Mucosa of stomach (tissue), 1 donor: ENCODE results near the gene PDLIM3.

Source experiments
- H3K27me3 ChIP-seq: one replicate; pipeline ENCODE4 v1.7.0; 2013; ENCODE audit warnings: mild to moderate bottlenecking, low read length; ENCODE audit not compliant: control insufficient read depth, insufficient read depth
- H3K36me3 ChIP-seq: one replicate; pipeline ENCODE4 v1.7.0; 2013; ENCODE audit warnings: low read length; ENCODE audit not compliant: control insufficient read depth, insufficient read depth
- H3K4me1 ChIP-seq: one replicate; pipeline ENCODE4 v1.7.0; 2013; ENCODE audit warnings: mild to moderate bottlenecking, low read length; ENCODE audit not compliant: control insufficient read depth, insufficient read depth
- H3K4me3 ChIP-seq: one replicate; pipeline ENCODE4 v1.7.0; 2013; ENCODE audit warnings: low read length
- H3K9ac ChIP-seq: one replicate; pipeline ENCODE4 v1.7.0; 2013; ENCODE audit warnings: mild to moderate bottlenecking, low read length, moderate library complexity
- H3K9me3 ChIP-seq: one replicate; pipeline ENCODE4 v1.7.0; 2013; ENCODE audit warnings: mild to moderate bottlenecking, low read length, moderate library complexity; ENCODE audit not compliant: control insufficient read depth
- donor health status: Pancreatic carcinoma.

The PDLIM3 gene

DNA sequence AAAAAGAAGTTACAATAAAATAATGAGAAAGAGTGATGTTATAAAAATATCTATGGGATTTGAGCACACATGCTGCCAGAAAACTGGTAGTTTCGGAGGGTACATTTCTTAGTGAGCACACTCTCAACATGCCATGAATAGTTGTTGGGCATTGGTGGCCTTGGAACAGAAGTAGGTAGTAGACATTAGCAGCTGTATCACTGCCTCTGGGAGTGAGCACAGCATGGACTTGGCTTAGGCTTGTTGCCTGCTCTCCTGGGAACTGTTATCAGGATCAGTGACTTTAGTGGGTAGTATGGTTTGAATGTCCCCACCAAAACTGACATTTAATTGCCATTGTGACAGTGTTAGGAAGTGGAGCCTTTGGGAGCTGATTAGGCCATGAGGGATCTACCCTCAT is 13.3 kb upstream of the PDLIM3 start:
- Histone ChIP-seq H3K4me3 (no peak overlapping the region), H3K9me3 (no peaks in the 10 kb centered on the region), H3K9ac (no peak overlapping the region), H3K4me1 (no peaks in the 10 kb centered on the region), H3K36me3 (no peaks in the 10 kb centered on the region), H3K27me3 (peaks cover 4% of the 10 kb centered on the region)

- Histone ChIP-seq H3K9me3 (no peaks in the 10 kb centered on the region), H3K4me3 (no peak overlapping the region)
These were observed 11.0 kb upstream of the PDLIM3 start for GRCh38 chr4:185546335-185546734.

DNA sequence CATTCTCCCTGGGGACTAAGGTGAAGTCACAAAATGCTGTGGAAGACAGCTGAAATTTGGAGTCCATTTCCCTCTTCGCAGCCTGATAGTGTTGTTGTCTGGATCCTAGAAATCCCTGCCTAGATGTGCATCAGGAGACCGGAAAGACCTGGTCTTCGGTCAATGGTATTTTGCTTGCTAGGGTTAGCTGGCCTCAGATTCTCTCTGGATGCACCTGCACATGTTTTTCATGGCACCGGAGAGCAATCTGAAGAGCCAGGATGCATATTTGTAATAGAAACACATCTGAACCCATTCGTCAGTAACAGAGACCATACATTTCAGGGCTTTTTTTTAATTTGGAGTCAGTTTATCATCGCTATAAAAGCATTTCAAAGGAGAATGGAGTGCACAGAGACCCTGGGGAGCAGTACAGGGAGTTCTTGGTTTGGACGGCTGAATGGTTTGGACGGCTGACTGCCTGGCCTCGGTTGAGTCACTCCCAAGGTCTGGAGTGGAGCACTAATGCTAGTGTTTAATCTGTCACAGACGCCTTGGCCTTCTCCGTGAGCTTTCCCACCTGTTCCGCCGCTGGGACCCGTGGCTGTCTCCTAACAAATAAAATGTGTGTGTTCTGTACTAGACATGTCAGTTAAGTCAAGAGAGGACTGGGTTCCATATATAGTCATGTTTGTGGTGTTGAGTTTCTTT is 7.5 kb upstream of the PDLIM3 start:
- peaks cover 35% of the 10 kb centered on the region for H3K27me3 ChIP-seq
- no peak overlapping the region for H3K9ac ChIP-seq
- H3K36me3 ChIP-seq: no peaks in the 10 kb centered on the region
- no peak overlapping the region for H3K4me3 ChIP-seq
- H3K4me1 ChIP-seq: peaks cover 3% of the 10 kb centered on the region
- no peaks in the 10 kb centered on the region for H3K9me3 ChIP-seq

More at GRCh38 chr4:185546335-185546734, 11.0 kb upstream of the PDLIM3 start:
- H3K36me3 ChIP-seq: no peaks in the 10 kb centered on the region
- no peak overlapping the region for H3K9ac ChIP-seq
- H3K4me1 ChIP-seq: peaks cover 3% of the 10 kb centered on the region
- H3K27me3 ChIP-seq: peaks cover 16% of the 10 kb centered on the region

DNA sequence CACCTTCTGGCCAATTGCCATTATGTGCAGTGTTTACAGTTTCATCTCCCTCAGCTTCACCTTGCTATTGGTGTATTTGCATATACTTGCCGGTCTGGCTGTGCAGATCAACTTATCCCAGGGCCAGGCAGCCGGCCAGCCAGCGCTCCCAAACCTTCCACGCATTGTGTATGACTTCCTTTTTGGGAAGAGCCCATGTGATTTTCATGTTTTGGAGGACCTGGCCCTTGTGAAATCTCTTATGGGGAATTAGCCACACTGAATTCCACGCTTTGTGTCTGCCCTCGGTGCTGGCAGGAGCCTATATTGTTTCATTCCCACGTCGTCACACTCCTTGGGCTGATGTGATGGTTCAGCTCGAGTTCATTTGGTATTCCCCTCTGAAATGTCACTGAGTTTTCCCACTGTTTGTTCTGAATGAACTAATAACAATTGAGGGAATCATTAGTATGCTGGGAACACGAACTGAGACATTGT is 6.0 kb upstream of the PDLIM3 start:
- Histone ChIP-seq H3K9ac (no peak overlapping the region), H3K4me1 (peaks cover 3% of the 10 kb centered on the region), H3K36me3 (no peaks in the 10 kb centered on the region), H3K27me3 (peaks cover 44% of the 10 kb centered on the region), H3K9me3 (no peaks in the 10 kb centered on the region), H3K4me3 (no peak overlapping the region)

GRCh38 chr4:185540487-185541120 is 5.3 kb upstream of the PDLIM3 start:
- Histone ChIP-seq H3K9ac (no peak overlapping the region), H3K4me1 (peaks cover 3% of the 10 kb centered on the region), H3K4me3 (no peak overlapping the region), H3K36me3 (no peaks in the 10 kb centered on the region), H3K9me3 (no peaks in the 10 kb centered on the region), H3K27me3 (peaks cover 50% of the 10 kb centered on the region)

- Histone ChIP-seq H3K4me1 (peaks cover 3% of the 10 kb centered on the region), H3K27me3 (peaks cover 53% of the 10 kb centered on the region), H3K9ac (no peak overlapping the region), H3K4me3 (no peak overlapping the region), H3K9me3 (no peaks in the 10 kb centered on the region), H3K36me3 (no peaks in the 10 kb centered on the region)
These were observed 4.7 kb upstream of the PDLIM3 start for GRCh38 chr4:185540040-185540439.

- no peak overlapping the region for H3K9ac ChIP-seq
- no peaks in the 10 kb centered on the region for H3K9me3 ChIP-seq
- H3K4me3 ChIP-seq: no peak overlapping the region
- peaks cover 3% of the 10 kb centered on the region for H3K4me1 ChIP-seq
- H3K36me3 ChIP-seq: no peaks in the 10 kb centered on the region
- H3K27me3 ChIP-seq: peaks cover 57% of the 10 kb centered on the region
These were observed 3.5 kb upstream of the PDLIM3 start for GRCh38 chr4:185538806-185539205.

GRCh38 chr4:185536411-185536709 is 1.1 kb upstream of the PDLIM3 start:
- peaks cover 56% of the 10 kb centered on the region for H3K27me3 ChIP-seq
- H3K9me3 ChIP-seq: no peaks in the 10 kb centered on the region
- no peak overlapping the region for H3K4me3 ChIP-seq
- H3K9ac ChIP-seq: no peak overlapping the region
- no peaks in the 10 kb centered on the region for H3K36me3 ChIP-seq
- H3K4me1 ChIP-seq: peaks cover under 1% of the 10 kb centered on the region

DNA sequence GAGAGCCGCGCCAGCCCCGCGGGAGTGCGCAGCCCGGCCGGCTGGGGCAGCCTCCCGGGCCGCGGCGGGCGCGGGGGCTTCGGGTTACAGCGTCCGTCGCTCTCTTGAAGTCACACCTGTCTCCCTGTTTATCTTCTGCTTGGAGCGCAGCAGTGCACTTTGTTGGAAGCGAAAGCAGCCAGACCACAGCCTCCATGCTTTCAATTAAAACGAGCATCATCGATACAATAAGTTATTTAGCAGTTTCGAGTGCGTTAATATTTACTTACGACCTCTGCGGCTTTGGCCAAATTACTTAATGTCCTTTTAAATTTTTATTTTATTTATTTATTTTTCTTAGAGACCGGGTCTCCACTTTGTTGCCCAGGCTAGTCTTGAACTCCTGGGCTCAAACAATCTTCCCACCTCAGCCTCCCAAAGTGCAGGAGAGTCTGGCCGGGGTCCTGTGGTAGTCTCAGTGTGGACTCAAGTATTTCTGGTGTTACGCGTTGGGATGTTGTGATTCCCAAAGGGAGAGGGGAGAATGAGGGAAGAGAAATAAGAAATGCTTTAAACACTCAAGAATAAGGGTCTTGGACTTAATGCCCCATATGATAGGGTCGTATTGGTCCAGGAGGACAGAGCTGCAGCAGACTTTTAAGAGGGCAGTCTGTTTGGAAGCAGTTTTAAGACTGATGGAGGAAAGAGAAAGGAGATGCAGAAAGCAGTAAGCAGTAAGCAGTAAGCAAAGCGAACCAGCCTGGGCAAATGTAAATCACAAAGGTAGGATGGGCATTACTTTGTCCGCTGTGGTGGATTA is 504 bp upstream of the PDLIM3 start:
- Histone ChIP-seq H3K9ac (no peak overlapping the region), H3K27me3 (peaks cover 50% of the 10 kb centered on the region), H3K4me3 (no peak overlapping the region), H3K36me3 (no peaks in the 10 kb centered on the region), H3K9me3 (no peaks in the 10 kb centered on the region), H3K4me1 (no peaks in the 10 kb centered on the region)

GRCh38 chr4:185534511-185534865 is 819 bp downstream of the PDLIM3 start:
- Histone ChIP-seq H3K4me3 (peak overlapping the region; percentile 33), H3K9ac (peak overlapping the region; percentile 73), H3K36me3 (no peaks in the 10 kb centered on the region), H3K27me3 (peaks cover 45% of the 10 kb centered on the region), H3K9me3 (no peaks in the 10 kb centered on the region), H3K4me1 (no peaks in the 10 kb centered on the region)

DNA sequence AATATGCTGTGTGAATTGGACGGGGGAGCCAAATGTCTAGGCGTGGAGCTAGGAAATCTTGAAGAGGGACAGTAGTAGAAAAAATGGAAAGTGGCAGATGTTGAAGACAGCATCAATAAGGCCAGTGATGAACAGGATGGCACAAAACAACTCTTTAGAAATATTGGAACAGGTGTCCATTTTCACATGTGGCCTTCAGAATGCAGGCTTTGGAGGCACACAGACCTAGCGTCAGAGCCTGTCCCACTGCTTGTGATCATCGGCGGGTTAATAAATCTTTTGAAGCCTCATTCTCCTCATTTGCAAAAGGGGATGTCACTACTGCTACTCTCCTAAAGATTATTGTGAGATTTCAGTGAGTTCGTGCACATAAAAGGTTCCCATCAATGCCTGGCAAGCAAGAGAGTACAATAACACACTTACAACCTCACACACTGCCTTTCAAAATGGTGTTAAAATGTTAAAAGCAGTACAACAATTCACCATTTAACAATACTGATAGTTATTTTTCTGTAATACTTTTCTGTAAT is 2.4 kb downstream of the PDLIM3 start:
- Histone ChIP-seq H3K4me1 (no peaks in the 10 kb centered on the region), H3K9ac (no peak overlapping the region), H3K27me3 (peaks cover 38% of the 10 kb centered on the region), H3K4me3 (no peak overlapping the region), H3K36me3 (no peaks in the 10 kb centered on the region), H3K9me3 (no peaks in the 10 kb centered on the region)

GRCh38 chr4:185532293-185532692 is 3.0 kb downstream of the PDLIM3 start:
- no peaks in the 10 kb centered on the region for H3K36me3 ChIP-seq
- H3K9me3 ChIP-seq: no peaks in the 10 kb centered on the region
- H3K4me3 ChIP-seq: no peak overlapping the region
- H3K9ac ChIP-seq: no peak overlapping the region
- H3K27me3 ChIP-seq: peaks cover 32% of the 10 kb centered on the region
- no peaks in the 10 kb centered on the region for H3K4me1 ChIP-seq
